Measurements from ENCODE around the gene CDK8. TPM values are rescaled to one million over a fixed set of nuclear protein-coding genes. Genes with fewer than 3 reads are reported as not detected.

The CDK8 gene
- total RNA-seq, 1 donor, result 17.7 TPM

- no peak for DNase-seq (ENCODE audit: insufficient read length, low spot score, missing footprints)
- H3K4me1 ChIP-seq (ENCODE audit: insufficient read depth, low read length), result no peaks in the 10 kb centered on the region
- no peak overlapping the region for H3K4me2 ChIP-seq (ENCODE audit: insufficient read depth, low read length)
- H3K27ac ChIP-seq (ENCODE audit: low read depth, low read length), result no peak overlapping the region
- no peak overlapping the region for H3K4me3 ChIP-seq (ENCODE audit: insufficient read depth, low read length)
- no peaks in the 10 kb centered on the region for H3K36me3 ChIP-seq (ENCODE audit: insufficient read depth, low read length)
- H3K79me2 ChIP-seq (ENCODE audit: insufficient read depth, low read length), result peaks cover 32% of the 10 kb centered on the region
- peaks cover 3% of the 10 kb centered on the region for H4K20me1 ChIP-seq (ENCODE audit: insufficient read depth, low read length)
- no peaks in the 10 kb centered on the region for H3K9me3 ChIP-seq (ENCODE audit: low read depth, low read length)
- no peak for TF ChIP-seq CTCF (IDR thresholded peaks at IDR 0.05; ENCODE audit: extremely low read depth, low read depth, low read length)
- no peak overlapping the region for H2AFZ ChIP-seq (ENCODE audit: low read length)
- no peaks in the 10 kb centered on the region for H3K27me3 ChIP-seq (ENCODE audit: insufficient read depth, low read length)
Measured at GRCh38 chr13:26320766-26321165, 66.8 kb downstream of the CDK8 start.

- H3K36me3 ChIP-seq (ENCODE audit: insufficient read depth, low read length), result no peaks in the 10 kb centered on the region
- H4K20me1 ChIP-seq (ENCODE audit: insufficient read depth, low read length), result peaks cover 3% of the 10 kb centered on the region
- no peaks in the 10 kb centered on the region for H3K27me3 ChIP-seq (ENCODE audit: insufficient read depth, low read length)
- H3K79me2 ChIP-seq (ENCODE audit: insufficient read depth, low read length), result peaks cover 40% of the 10 kb centered on the region
- no peak overlapping the region for H3K4me2 ChIP-seq (ENCODE audit: insufficient read depth, low read length)
- no peaks in the 10 kb centered on the region for H3K4me1 ChIP-seq (ENCODE audit: insufficient read depth, low read length)
- TF ChIP-seq CTCF (IDR thresholded peaks at IDR 0.05; ENCODE audit: extremely low read depth, low read depth, low read length), result no peak
- no peak for DNase-seq (ENCODE audit: insufficient read length, low spot score, missing footprints)
- no peak overlapping the region for H2AFZ ChIP-seq (ENCODE audit: low read length)
- H3K4me3 ChIP-seq (ENCODE audit: insufficient read depth, low read length), result no peak overlapping the region
- H3K9me3 ChIP-seq (ENCODE audit: low read depth, low read length), result no peaks in the 10 kb centered on the region
- no peak overlapping the region for H3K27ac ChIP-seq (ENCODE audit: low read depth, low read length)
Measured at GRCh38 chr13:26323127-26323526, 69.2 kb downstream of the CDK8 start.

GRCh38 chr13:26323764-26324163, 69.8 kb downstream of the CDK8 start:
- Histone ChIP-seq H3K9me3 (ENCODE audit: low read depth, low read length) (no peaks in the 10 kb centered on the region), H4K20me1 (ENCODE audit: insufficient read depth, low read length) (peaks cover 3% of the 10 kb centered on the region), H3K4me2 (ENCODE audit: insufficient read depth, low read length) (no peak overlapping the region), H3K4me1 (ENCODE audit: insufficient read depth, low read length) (no peaks in the 10 kb centered on the region), H3K27me3 (ENCODE audit: insufficient read depth, low read length) (no peaks in the 10 kb centered on the region), H2AFZ (ENCODE audit: low read length) (no peak overlapping the region), H3K4me3 (ENCODE audit: insufficient read depth, low read length) (no peak overlapping the region), H3K36me3 (ENCODE audit: insufficient read depth, low read length) (no peaks in the 10 kb centered on the region), H3K79me2 (ENCODE audit: insufficient read depth, low read length) (peaks cover 40% of the 10 kb centered on the region), H3K27ac (ENCODE audit: low read depth, low read length) (no peak overlapping the region)
- TF ChIP-seq CTCF (IDR thresholded peaks at IDR 0.05; ENCODE audit: extremely low read depth, low read depth, low read length), result no peak
- no peak for DNase-seq (ENCODE audit: insufficient read length, low spot score, missing footprints)

GRCh38 chr13:26324294-26324693, 70.4 kb downstream of the CDK8 start:
- no peak overlapping the region for H3K4me2 ChIP-seq (ENCODE audit: insufficient read depth, low read length)
- no peak overlapping the region for H3K27ac ChIP-seq (ENCODE audit: low read depth, low read length)
- TF ChIP-seq CTCF (IDR thresholded peaks at IDR 0.05; ENCODE audit: extremely low read depth, low read depth, low read length), result no peak
- no peak for DNase-seq (ENCODE audit: insufficient read length, low spot score, missing footprints)
- H3K79me2 ChIP-seq (ENCODE audit: insufficient read depth, low read length), result peaks cover 40% of the 10 kb centered on the region
- H3K36me3 ChIP-seq (ENCODE audit: insufficient read depth, low read length), result no peaks in the 10 kb centered on the region
- no peaks in the 10 kb centered on the region for H3K27me3 ChIP-seq (ENCODE audit: insufficient read depth, low read length)
- H3K4me1 ChIP-seq (ENCODE audit: insufficient read depth, low read length), result no peaks in the 10 kb centered on the region
- peaks cover 3% of the 10 kb centered on the region for H4K20me1 ChIP-seq (ENCODE audit: insufficient read depth, low read length)
- no peak overlapping the region for H2AFZ ChIP-seq (ENCODE audit: low read length)
- H3K4me3 ChIP-seq (ENCODE audit: insufficient read depth, low read length), result no peak overlapping the region
- no peaks in the 10 kb centered on the region for H3K9me3 ChIP-seq (ENCODE audit: low read depth, low read length)

All from osteoblast (primary cell).